Stimulated activated CD4-positive, alpha-beta T cell treated with anti-CD3 and anti-CD28 coated beads, Interleukin-4, amount 100 ng/mL, for 1 hour (primary cell): Measurements from ENCODE around the gene RIC8B.

Experiments used
- DNase-seq: peaks from one replicate; pipeline ENCODE4 v3.0.0-alpha.2; 2020

The RIC8B gene

DNA sequence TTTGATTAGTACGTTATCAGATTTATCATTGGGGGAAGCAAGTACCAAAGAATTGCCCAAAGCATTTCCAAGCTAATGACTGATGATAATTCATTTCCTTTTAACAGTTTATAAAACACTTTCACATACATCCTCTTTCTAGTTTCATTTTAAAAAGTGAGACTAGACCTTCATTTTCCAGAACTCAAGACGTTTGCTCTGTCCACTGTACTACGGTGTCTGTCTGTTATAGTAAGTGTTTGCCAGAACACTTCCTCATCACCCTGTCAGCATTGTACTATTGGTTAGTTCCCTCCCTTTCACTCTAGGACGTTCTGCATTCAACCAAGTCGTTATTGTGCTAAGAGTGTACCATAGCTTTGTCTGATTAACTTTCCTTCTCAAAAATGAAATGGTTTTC is 99.5 kb downstream of the RIC8B start:
- no peak for DNase-seq

DNA sequence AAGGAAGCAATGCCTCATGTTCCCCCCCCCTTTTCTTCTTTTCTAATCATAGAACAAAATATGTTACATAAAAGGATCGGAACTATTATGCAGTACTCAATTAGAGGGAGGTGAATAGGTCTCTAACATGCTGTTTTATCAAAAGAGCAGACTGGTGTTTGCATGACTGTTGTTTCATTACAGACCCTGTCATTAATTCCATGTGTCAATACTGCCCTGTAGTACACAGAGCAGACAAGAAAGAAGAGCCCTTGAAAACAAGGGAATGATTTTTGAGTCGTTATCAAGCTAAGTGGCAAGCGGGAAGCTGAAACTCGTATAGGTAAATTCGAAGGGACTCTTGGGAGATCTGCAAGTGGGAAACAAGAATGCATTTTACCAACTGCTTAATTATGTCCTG is 104.3 kb downstream of the RIC8B start:
- DNase-seq: no peak

DNA sequence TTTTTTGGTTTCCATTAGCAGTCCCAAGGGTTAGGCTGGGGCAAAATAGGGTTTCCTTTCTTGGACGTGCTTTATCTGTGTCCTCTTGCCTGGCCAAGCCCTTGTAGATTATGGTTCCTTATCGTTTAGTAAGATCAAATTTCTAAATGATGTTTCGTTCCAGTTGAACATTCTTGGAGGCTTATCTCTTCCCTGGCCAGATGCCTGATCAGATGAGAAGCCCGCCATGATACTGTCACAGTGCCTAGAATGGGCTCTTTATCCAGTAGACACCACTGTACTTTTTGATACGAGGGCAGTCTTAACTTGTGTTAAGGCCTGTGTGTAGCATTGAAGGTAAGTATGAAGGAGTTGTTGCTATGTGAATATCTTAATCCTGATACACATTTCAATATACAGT is 105.1 kb downstream of the RIC8B start:
- no peak for DNase-seq

DNA sequence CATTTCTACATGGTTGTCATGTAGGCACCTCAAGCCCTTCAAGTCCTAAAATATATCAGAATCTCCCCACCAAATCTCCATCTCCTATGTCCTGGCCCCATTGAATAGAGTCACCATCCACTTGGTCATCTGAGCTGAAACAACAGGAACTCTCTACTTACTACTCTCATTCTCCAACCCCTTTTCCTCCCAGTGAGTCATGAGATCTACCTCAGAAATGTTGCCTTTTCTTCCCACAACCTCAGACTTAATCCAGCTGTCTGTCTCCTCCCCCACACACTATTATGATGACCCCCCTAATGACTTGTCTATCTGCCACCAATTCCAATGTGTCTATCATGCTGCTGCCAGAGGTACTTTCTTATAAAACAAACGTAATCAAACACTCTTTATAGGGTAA is 108.9 kb downstream of the RIC8B start:
- DNase-seq: no peak

DNA sequence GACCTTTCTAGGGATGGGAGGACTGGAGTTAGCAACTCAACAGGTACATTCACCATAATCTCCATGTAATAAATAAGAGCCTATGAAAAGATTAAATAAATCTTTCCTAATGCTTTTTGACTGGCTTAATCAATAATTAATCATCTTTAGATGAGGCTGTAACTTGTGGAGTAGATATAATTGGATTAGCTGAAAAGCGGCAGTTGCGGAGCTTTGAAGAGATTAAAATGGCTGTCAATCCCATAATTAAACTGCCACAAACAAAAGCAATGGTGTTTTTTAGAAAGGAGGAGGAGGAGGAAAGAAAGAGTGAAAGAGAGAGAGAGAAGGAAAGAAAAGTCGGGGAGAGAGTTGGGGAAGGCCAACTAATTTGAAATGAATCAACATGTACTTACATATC is 110.5 kb downstream of the RIC8B start:
- no peak for DNase-seq

DNA sequence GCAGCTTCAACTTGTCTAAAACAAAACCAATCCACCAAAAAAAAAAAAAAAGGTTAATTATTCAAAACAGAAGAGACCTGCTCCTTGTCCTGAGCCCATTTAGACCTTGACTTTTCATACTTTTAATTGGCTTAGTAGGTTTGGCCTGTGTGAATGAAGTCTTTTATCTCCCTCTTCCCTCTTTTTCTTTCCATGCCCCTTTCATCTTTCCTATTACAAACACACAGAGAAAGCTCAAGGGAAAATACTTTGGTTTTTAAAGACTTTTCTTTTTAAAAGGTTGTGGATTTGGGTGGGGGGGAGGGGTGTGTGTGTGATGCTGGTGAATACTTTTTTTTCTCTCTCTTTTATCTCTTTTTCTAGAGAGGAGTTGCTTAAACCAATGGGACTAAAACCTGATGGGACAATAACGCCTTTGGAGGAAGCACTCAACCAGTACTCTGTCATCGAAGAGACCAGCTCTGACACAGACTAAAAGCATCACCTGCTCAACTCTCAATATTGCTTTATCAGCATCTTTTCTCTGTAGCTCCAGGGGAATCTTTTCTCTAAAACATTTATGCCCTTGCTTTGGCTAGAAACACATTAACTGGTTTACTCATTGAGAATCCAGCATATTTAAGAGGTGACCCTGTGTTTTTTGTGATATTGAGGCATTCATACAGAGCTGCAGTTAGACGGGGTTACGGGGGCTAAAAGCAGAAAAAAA is 111.2 kb downstream of the RIC8B start:
- no peak for DNase-seq

DNA sequence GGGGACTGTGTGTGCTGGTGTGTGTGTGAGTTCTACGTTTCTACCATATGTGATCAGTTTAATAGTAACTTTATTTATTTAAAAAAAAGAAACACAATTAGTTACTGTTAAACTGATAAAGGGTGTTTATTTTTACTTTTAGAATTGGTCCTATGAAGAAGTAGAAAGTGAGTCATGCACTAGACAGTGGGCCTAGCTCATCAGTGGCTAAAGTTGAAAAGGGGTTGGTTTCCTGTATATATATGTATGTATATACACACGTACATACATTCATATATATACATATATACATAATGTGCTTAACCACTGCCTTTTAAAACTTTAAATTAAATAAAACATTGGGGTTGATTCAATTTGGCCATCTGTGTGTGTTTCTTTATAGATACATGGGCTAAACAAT is 112.5 kb downstream of the RIC8B start:
- no peak for DNase-seq

DNA sequence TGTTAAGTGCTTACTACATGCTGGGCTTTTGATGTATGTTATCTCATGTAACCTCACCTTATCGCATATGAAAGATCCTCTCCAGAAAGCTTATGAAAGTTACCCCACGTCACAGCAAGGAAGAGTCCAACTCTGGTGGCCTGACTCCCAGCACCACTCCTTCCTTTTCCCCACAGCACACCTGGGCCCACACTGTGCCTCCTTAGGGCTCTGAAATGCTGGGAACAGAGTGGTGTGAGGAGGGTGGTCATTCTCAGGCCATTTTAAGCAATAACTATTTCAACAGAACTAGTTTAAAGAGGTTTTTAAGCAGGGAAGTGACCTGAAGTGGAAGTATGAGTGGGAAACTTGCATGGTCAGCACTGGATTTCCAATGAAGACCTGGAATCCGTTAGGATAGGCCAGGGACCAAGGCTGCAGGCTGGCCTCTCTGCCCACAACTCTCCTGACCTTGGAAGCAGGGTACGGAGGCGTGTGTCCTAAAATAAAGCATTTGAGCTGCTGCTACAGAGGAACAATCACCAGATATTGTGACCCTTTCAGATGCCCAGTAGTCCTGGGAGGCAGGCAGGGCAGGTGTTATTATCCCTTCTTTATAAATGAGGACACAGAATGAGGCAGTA is 114.0 kb downstream of the RIC8B start:
- no peak for DNase-seq

DNA sequence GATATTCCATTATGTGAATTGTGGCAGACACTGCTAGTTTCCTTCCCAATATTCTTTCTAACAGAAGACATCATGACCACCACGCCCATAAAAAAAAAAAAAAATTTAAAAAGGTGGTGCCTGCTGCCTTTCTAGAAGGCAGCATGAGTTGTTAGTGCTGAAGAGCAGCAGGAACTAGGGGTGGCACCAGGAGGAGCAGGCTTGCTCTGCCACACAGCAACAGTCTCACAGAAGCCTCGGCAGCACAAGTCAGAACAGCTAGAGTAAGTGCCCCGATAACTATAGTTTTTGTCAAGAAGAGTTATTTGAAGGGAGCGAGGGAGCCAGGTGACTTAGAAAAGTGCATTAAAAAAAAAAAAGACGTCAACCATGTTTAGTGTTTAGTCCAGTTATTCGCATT is 114.8 kb downstream of the RIC8B start:
- no peak for DNase-seq

DNA sequence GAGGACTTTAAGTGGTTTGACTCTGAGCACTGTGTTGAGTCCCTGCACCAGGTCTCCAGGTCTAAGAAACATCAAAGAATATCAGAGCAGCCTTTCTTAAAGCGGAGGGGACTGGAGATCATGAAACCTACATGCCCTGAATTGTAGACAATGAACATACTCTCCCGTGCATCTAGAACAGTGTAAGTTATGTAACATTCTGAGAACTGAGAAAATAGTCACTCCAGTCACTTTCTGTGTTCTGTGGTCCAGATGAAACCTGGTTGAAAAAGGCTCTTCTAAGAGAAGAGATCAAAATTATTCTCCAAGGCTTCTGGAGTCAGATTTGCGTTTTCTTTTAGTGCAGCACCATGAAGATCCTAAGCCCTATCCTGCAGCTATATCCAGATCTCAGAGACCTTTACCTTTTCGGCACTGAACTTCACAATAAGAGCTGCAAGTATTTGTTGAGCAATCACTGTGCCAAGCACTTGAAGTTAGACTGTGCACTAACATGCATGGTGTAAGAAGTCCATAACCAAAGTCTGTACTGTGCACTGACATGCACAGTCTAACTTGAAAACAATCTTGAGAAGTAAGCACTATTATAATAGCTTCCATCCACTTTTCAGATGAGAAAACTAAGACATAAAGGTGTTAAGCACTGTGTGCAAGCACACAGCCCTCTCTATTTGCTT is 115.6 kb downstream of the RIC8B start:
- no peak for DNase-seq

DNA sequence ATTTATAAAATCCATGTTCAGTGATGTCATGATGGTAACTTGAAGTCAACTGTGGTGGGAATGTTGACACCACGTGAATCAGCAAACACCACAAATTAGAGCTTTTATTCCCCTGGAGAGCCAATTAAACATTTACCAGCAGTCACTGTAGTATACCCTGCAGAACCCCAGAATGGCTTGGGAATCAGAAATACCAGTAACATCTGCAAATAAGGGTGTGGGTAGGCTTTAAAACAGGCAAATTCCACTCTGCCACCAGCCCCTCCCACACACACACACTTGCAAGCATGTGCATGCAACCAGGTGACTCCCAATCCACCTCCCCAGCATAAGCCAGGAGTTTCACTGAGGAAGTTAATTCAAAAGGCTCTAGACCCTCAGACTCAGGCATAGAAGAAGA is 117.6 kb downstream of the RIC8B start:
- DNase-seq: no peak

DNA sequence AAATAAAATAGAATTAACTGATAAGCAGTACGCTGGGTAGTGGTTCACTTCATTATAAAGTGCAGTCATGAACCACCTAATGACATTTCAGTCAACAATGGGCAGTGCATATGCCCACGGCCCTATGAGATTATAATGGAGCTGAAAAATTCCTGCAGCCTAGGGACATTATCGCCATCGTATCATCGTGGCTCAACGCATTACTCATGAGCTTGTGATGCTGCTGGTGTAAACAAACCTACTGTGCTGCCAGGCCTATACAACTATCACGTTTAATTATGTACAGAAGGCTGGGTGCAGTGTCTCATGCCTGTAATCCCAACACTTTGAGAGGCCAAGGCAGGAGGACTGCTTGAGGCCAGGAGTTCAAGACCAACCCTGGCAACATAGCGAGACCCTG is 119.0 kb downstream of the RIC8B start:
- no peak for DNase-seq

DNA sequence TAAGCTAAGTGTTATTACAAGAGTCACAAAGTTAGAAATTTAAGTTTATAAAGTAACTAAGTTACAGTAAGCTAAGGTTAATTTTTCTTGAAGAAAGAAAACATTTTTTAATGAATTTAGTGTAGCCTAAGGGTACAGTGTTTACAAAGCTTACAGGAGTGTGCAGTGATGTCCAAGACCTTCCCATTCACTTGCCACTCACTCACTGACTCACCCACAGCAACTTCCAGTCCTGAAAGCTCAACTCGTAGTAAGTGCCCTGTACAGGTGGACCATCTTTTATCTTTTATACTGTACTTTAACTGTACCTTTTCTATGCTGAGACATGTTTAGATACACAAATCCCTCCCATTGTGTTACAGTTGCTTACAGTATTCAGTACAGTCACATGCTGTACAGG is 120.3 kb downstream of the RIC8B start:
- DNase-seq: no peak

DNA sequence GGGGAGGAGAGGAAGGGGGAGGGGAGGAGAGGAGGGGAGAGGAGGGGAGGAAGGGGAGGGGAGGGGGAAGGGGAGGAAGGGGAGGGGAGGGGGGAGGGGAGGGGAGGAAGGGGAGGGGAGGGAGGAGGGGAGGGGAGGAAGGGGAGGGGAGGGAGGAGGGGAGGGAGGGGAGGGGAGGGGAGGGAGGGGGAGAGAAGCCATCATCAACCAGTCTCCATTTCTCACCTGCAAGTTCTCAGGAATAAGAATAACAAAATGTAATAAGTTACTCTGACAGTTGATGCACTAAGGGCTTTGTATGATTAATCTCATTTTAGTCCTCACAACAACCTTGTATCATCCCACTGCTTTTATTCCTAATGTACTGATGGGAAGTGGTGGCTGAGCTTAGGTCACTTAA is 122.1 kb downstream of the RIC8B start:
- no peak for DNase-seq

DNA sequence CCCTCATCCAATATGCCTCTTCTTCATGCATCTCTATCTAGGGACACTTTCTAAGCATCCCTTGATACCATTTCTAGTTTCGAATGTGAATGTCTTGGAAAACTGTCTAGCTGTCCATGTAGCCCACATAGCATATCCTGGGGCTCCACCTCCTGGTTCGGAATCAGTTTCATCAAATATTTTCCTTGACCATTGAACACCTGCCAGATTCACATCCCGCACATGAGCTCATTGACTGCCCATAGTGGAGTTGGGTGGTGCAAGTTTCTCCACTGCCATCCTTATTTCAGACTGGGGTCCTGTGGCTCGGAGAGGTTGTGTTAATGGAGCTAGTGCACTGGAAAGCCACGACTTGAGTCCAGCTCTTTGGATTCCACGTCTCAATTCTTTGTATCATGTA is 122.6 kb downstream of the RIC8B start:
- no peak for DNase-seq

DNA sequence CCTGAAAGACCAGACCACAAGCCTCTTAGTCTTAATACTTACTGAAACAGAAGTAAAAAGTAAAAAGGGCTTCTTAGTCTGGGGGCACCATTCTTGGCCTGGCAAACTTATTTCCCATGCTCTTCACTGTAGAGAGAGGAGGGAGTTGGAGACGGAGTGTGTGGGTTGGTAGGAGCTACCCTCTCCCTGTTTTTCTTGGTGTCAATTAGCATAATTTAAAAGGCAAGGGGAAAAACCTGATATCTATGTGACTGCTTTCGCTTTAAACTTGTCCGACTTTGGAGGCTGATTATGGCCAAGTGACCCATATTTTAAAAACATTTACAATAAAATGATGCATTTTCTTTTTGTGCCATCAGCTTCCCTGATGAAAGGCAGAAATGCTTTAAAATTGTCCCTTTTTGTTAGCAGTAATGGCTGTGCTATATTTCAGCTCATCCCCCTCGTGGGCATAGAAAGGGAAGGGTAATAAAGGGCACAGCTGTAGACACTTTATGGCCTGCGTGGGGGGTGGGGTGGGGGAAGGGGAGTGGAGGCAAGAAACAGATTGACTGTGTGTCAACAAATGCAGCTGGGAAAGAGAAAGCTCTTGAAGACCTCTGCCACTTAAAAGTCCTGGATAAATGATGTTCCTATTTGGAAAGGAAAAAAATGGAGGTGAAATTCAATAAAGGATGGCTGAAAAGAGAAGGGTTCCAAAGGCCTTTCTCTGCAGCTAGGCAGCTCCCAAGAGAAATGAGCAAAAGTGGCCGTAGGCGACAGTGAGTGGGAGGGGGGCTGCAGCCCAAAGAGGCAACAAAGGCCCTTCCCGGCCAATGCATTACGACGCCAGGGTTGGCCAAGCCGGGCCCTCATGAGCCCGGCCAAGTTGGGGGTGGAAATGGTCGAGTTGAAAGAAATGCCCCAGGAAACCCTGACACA is 123.8 kb downstream of the RIC8B start:
- DNase-seq: no peak

DNA sequence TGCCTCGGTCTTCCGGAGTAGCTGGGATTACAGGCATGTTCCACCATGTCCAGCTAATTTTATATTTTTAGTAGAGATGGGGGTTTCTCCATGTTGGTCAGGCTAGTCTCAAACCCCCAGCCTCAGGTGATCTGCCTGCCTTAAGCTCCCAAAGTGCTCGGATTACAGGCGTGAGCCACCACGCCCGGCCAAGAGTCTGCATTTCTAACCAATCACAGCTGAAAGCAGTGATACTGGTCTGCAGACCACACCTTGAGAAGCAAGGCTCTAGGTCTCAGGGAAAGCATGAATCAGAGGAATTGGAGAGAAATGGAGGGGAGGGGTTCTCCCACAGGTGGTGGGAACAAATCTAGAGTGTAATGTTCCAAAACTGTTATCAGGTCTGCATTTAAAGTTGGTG is 126.1 kb downstream of the RIC8B start:
- no peak for DNase-seq

DNA sequence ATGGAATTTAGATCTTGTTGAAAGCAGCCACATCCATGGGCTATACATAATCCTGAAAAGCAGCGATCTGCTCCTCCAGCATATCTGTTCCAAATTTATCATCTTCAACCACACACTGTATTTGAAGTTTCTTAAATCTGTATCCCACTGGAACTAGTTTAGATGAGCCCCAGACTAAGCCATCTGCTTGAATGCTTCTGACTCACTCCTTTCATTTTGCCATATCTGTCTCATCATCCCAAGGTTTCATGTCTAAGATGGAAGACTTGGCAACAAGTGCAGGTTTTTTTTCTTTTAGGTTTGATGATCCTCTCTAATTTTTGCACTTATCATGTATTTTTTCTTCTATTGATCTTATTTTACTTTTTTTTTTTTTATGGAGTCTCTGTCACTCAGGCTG is 126.8 kb downstream of the RIC8B start:
- no peak for DNase-seq

DNA sequence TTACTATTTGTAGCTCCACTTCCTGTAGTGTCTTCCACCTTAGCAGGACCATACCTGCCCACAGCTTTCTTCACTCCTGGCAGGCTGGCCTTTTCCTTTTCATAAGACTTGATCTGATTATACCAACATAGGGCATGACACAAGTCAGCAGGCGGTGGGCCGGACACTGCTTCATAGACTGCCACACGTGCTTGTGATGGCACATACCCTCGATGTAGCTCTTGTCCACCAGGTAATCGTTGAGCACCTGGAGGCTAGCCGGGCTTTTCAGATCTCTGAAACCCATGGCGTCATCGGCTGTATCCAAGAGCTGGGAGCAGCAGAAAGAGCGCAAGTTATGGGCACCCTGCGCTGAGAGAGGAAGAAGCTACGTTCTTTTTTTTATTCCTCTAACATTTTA is 127.6 kb downstream of the RIC8B start:
- no peak for DNase-seq

DNA sequence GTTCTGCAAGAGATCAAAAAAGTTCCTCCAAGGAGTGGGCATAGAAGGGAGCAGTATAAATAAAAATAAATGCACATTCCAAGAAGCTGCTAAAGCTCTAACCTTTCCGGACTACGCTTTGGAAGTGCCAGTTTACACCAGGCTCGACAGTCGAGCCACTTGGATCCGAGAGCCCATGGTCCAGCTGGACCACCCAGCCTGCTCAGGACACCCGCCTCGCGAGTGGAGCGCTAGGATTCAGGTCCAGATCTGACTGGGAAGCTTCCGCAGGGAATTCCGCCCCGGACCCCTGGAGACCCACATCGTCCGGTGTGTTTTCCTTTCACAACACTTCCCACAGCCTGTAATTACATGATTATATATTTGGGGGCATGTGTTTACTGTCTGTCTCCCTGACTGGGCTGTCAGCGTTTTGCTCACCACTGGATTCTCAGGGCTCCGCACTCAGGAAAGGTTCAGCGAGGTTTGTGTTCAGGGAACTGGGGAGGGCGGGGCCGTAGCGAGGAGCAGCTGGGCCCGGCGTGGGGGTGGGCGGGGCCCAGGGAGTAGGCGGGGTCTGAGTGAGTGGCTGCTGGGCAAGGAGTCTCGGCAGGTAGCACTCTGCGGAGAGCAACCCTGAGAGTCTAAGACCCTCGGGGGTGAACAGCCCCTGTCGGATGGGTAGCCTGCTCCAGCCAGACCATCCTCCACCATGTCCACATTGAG is 128.9 kb downstream of the RIC8B start:
- DNase-seq: peak; percentile 79

DNA sequence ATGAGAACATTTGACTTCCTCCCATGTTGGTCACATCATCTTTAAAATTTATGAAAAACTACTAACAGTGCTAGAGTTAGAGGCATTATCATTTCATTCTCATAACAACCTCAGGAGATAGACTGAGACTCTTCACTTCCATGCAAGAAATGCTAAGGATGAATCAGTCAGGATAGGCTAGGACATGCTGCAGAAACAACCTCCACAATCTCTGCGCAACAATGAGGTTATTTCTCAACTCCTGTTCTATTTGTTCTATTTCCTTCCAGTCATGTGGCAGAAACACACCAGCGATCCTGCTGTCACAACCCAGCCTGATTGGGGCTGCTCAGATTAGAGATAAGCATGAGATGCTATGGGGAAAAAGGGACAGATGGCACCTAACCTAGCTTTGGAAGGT is 132.2 kb downstream of the RIC8B start:
- no peak for DNase-seq

DNA sequence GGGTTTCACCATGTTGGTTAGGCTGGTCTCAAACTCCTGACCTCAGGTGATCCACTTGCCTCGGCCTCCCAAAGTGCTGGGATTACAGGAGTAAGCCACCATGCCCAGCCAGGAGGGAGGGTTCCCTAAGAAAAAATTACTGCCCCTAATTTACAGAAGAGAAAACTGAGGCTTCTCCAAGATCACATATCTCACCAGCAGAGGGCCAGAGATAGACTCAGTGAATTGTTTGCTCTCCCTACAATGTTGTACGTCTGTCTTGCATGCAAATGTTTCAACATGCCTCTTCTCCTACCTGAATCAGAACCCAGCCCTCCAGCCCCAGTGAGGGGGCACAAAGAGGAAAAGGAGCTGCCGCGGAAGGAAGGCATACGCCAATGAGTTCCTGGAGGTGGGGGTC is 132.9 kb downstream of the RIC8B start:
- no peak for DNase-seq

DNA sequence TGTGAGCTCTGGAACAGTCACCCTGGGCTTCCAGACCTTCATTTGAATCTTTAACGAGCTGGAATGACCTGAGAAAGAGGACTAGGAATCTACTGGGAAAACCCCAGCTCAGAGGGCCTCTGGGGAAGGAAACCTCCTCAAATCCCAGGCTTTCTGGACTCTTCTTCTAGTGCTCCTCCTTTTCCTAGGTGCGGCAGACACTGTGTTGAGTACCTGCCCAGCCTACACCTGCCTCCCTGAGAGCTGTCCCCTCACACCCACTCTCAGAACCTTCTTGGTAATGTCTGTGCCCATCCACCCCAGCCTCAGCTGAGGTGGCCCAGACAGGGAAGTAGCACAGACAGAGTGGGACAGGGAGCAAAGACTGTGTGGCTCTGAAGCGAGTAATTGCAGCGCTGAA is 133.4 kb downstream of the RIC8B start:
- DNase-seq: no peak
